Peyer's patch (tissue), 4 donors: ENCODE measurements around the gene UNC5CL.

Source experiments
- POLR2A ChIP-seq, 2 donors: fragments of 450-650 bp; IDR thresholded peaks; one replicate each; pipeline ENCODE4 v1.5.1; 2017; ENCODE audit warnings: antibody characterized with exemption in 2 of 2, mild to moderate bottlenecking in 2 of 2, moderate library complexity in 2 of 2
- TF ChIP-seq, protein P1 (sequence below), 6 experiments: fragments of 450-650 bp in 4 of 6; fragments of 200-600 bp in 2 of 6; sonication (generic) in 1 of 6; IDR thresholded peaks; one replicate each; pipeline ENCODE4 v1.5.1; 2017 to 2019; ENCODE audit warnings: antibody characterized with exemption in 6 of 6, mild to moderate bottlenecking in 3 of 6, moderate library complexity in 1 of 6

DNA sequence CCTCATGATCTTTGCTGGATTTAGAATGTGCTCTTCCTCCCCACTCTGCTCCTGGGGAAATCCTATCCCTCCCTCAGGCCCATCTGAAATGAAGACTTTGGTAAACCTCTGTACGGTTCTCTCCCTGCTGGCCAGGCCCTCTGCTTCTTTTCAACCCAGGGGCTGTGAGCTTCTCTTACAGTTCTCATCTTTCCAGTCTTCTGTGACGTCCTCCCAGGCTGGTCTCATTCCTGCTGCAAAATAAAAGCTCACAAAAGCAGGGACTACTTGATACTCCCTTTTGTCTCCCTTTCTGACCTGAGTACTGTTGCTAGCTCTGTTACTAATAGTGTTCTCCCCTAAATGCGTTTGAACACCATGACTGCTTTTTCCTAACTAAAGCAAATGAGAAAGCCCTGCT is 46.3 kb downstream of the UNC5CL start:
- TF ChIP-seq, protein P1, sequence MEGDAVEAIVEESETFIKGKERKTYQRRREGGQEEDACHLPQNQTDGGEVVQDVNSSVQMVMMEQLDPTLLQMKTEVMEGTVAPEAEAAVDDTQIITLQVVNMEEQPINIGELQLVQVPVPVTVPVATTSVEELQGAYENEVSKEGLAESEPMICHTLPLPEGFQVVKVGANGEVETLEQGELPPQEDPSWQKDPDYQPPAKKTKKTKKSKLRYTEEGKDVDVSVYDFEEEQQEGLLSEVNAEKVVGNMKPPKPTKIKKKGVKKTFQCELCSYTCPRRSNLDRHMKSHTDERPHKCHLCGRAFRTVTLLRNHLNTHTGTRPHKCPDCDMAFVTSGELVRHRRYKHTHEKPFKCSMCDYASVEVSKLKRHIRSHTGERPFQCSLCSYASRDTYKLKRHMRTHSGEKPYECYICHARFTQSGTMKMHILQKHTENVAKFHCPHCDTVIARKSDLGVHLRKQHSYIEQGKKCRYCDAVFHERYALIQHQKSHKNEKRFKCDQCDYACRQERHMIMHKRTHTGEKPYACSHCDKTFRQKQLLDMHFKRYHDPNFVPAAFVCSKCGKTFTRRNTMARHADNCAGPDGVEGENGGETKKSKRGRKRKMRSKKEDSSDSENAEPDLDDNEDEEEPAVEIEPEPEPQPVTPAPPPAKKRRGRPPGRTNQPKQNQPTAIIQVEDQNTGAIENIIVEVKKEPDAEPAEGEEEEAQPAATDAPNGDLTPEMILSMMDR (IDR thresholded peaks at IDR 0.05): no peak
- TF ChIP-seq POLR2A (IDR thresholded peaks at IDR 0.05): no peak
